HS-27A (cell line): ENCODE results near the gene SFSWAP.

Experiments
- DNase-seq: peaks from one replicate; pipeline ENCODE4 v3.0.0-alpha.2; 2012; ENCODE audit warnings: low read depth, missing footprints

SFSWAP gene

GRCh38 chr12:131816495-131816894 is 105.6 kb downstream of the SFSWAP start:
- DNase-seq = no peak

GRCh38 chr12:131817241-131817640 is 106.4 kb downstream of the SFSWAP start:
- DNase-seq = no peak

- DNase-seq = no peak
Measured at GRCh38 chr12:131818821-131819585, 108.1 kb downstream of the SFSWAP start.

- no peak for DNase-seq
Measured at GRCh38 chr12:131824450-131824849, 113.6 kb downstream of the SFSWAP start.

DNA sequence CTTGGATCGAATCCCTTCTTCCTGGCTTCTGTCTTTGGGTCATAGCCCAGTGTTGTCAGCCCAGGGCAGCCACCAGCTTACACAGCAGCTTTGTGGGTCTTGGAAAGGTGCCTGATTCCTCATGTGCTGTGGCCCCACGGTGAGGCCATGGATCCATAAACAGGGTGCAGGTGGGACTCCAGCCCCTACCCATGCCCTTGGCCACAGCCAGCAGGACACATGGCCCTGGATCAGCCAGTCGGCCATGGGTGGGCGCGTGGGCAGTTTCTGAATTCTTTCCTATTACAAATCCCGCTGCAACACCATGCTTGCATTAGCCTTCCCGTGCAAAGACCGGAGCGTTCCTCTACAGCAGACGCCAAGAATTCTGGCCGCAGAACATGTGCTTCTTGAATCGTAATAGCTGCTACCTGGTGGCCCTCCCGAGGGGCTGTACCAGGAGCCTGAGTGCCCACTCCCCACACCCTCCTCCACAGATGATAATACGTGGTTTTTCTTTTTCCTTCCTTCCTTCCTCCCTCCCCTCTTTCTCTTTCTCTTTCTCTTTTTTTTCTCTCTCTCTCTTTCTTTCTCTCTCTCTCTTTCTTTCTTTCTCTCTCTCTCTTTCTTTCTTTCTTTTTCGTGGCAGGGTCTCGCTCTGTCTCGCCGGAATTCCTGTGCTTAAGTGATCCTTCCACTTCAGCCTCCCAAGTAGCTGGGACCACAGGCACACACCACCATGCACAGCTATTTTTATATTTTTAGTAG is 114.4 kb downstream of the SFSWAP start:
- DNase-seq = no peak

DNA sequence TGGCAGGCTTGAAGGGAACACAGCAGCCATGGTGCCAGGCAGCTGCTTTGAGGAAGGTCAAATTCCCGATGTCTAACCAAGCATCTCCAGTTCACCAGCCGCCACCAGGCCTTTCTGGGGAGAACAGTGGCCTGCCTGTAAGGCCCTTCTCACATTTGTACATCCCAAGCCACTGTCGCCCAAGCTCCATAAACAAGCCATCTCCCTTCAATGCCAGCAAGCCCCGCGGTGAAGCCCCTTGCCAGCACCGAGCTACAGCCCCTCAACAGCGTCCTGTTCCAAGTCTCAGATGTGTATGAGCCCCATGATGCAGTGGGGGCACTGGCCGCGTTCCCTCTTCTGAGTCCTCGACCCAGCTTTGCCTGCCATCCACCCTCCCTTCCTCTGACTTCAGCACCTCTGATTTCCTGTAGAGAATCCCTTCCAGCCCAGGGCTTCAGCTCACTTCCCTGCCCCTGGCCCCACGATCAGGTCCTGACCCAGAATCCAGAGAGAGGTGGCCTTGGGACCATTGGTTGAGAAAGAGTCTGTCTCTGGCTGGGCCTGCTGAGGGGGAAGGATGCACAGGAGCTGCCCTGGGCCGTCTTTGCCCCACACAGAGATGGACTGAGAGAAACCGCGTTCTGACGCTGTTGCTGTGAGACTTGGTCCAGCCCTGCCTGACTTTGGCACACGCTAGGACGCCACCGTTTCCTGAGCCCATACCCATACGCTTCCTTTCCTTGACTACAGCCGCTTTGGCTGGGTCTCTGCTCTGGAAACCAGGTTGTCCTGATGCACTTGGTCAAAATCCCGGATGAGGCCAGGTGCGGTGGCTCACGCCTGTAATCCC is 115.4 kb downstream of the SFSWAP start:
- DNase-seq = no peak

- DNase-seq = no peak
Measured at GRCh38 chr12:131827961-131828534, 117.2 kb downstream of the SFSWAP start, which contains the start of gene MMP17. TSS of gene MMP17 (plus strand) at chr12:131828393. CDS start at chr12:131828495, 102 bp downstream.

DNA sequence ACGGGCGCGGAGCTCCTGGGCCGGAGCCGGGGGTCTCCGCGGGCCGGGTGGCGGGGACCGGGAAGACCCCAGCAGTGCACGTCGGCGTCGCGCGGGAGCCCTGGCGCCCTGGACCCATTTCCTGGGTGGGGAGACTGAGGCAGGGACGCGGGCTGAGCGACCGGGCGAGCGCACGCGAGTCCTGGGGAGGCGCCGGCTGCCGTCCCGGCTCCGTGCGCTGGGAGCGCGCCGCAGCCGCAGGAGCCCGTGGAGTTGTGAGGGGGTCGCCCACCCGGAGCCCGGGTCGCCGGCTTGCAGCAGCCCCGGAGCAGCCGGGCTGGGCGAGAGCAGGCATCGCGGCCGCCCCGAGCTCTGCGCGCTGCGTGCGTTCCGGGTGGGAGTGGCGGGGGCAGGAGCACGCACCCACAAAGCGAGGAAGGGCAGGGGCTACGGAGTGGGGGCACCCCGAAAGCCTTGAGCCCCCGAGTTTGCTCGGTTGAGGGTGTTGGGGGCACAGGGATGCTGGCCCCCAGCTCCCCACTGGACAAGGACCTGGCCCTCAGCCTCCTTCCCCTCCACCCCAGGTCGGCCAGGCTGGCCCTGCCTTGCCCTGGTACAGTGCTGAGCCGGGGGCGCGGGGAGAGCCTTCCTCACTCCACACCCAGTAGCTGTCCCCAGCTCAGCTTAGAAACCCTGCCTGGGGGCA is 117.9 kb downstream of the SFSWAP start:
- DNase-seq = no peak

DNA sequence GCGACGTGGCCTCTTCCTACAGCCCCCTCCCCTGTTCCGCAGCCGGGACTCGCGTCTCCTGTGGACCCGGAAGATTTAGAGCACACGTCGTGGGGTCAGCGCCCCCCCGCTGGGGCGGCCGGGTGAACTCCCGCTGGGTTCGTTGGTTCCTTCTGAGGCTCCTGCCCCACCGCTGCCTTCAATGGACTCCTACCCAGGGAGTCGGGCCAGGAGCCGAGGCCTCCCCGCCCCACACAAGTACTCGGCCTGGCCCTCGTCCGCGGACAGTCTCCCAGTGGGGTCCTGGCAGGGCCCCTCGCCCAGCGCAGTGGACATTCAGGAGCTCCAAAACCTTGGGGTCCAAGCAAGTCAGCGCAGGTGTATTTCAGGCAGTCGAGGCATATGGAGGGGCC is 118.5 kb downstream of the SFSWAP start:
- no peak for DNase-seq

DNA sequence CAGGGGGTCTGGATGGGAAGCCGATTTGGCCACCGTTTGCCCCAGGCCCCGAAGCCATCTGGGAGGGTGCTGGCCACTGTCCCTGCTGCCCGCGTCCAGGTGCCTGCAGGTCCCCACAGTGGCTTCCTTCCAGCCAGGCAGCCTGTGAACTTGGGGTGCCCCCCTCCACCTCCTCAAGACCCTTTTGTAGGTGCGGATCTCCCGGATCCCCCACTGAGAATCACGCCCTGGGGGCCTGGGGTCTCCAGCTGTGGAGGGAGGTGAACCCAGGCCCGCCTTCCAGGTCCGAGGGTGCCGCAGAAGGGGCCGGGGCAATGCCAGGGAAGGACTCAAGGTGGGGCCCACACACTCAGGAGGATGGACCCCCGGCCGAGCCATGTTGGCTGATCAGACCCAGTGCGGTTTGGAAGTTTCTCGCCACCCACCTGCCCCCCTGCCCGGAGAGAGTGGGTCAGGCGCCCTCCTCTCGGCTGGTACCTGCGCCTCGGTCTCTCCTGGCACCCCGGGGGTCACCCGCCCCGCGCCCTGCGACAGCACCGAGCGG is 119.0 kb downstream of the SFSWAP start:
- DNase-seq = no peak

DNA sequence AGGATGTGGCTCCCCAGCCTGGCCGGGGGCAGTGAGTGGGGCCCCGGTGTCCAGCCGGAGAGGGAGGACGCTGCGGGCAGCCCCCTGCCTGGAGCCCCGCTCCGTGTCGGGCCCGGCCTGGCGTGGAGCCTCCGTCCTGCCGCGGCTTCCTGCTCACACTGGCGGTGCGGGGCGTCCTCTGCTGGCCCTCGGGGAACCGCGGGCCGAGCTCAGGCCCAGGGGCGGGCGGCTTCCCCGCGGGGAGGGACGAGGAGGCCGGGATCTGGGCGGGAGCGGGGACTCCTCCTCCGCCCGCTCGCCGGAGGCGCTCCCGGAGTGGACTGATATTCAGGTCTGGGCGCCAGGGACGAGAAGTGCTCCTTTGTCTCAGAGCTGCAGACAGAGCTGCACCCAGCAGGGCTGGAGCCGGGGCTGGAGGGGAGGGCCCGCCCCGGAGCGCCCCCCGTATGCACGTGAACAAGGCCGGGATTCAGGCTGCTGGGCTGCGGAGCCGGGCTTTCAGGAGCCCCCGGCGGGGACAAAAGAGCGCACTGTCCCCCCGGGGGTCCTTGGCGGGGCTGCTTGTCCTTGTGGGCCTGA is 119.5 kb downstream of the SFSWAP start:
- DNase-seq = no peak

DNA sequence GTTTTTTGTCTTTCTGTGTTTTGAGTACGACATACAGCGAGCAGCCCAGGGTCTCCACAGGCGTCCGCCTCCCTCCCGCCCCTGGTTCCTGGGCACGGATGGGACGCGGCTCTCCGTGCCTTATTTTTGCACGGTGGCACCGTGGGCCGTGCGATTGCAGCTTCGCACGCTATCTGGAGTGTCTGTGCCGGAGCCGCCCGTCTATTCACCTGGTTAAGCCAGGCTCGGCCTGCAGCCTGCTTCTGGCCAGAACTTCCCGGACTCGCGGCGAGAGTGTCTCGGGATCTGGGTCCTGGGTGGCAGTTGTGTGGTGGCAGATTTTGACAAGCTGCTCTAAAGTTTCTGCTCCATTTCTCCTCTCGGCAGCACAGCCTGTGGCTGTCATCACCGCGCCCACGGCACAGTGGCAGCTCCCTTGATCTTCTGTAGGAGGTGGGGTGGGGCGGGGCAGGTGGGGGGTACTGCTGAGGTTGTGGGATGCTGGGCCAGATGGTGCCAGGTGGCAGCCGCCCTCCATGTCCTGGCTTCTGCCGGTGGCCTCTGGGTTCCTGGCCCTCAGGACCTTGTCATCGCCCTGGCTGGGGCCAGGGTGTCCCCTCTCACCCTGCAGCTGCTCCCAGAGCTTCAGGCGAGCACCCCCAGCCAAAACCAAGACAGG is 120.2 kb downstream of the SFSWAP start:
- DNase-seq = no peak

DNA sequence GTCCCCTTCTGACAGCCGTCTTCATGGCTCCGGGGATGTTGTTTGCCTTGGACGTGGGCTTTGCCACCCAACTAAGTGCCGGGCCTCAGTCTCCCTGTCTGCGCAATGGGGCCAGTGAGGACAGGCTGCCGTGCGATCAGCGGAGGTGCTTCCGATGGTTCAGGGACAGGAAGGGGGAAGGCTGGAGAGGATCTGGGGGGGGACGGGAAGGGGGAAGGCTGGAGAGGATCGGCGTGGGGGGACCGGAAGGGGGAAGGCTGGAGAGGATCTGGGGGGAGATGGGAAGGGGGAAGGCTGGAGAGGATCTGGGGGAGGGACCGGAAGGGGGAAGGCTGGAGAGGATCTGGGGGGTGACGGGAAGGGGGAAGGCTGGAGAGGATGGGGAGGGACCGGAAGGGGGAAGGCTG is 120.7 kb downstream of the SFSWAP start:
- DNase-seq = no peak

DNA sequence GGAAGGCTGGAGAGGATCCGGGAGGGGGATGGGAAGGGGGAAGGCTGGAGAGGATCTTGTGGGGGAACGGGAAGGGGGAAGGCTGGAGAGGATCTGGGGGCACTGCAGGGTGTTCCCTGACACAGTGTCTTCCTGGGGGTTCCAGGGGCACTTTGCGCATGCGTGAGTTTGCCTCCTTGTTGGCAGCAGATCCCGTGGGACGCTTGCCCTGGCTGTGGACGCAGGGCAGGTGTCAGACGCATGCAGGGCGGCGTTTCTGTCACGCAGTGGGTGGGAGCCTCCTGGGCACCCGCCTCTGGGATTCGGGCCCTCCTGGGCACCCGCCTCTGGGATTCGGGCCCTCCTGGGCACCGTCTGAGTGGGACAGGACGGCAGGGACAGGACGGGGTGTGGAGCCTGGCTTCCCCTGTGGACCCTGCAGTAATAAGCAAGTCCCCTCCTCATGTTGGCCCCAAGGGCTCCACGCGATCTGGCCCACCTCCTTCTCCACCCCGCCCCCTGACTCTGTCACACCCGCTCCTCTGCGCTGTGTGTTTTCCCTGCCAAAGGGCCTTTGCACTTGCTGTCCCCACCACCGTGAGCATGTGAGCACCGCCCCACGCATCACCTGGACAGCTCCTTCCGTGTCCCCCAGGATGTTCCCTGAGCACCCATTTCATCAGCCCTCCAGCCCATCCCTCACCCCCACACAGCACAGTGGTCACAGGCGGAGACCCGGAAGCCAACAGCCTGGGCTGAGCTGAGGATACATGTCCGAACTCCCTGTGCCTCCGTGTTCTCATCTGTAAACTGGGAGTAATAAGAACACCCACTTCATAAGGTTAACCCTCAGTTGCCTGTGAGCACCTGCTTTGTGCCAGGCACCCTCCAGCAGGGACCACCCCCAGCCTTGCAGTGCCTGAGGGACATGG is 121.7 kb downstream of the SFSWAP start:
- no peak for DNase-seq

DNA sequence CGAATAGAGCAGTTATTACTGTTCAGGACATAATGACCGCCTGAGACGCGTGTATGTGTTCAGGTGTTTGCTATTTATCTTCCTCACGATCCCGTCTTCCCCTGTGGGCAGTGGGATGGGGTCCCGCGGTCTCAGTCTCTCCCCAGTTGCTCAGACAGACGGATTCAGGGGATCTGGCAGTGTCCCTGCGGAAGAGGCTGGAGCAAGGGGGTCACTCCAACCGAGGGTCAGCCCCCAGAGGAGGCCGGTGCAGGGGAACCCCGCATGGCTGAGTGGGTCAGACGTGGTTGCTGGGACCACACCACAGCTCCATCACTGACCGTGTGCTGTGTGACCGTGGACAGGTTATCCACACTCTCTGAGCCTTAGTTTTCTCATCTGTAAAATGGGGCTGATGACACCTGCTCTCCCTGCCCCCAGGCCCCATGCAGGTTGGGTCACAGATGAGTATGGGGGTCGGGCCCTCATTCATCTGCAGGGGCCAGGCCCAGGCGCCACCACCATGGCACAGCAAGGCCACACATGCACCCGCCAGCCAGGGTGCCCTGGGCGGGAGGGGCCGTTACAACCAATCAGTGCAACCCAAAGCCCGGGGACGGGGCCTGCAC is 122.5 kb downstream of the SFSWAP start:
- no peak for DNase-seq

DNA sequence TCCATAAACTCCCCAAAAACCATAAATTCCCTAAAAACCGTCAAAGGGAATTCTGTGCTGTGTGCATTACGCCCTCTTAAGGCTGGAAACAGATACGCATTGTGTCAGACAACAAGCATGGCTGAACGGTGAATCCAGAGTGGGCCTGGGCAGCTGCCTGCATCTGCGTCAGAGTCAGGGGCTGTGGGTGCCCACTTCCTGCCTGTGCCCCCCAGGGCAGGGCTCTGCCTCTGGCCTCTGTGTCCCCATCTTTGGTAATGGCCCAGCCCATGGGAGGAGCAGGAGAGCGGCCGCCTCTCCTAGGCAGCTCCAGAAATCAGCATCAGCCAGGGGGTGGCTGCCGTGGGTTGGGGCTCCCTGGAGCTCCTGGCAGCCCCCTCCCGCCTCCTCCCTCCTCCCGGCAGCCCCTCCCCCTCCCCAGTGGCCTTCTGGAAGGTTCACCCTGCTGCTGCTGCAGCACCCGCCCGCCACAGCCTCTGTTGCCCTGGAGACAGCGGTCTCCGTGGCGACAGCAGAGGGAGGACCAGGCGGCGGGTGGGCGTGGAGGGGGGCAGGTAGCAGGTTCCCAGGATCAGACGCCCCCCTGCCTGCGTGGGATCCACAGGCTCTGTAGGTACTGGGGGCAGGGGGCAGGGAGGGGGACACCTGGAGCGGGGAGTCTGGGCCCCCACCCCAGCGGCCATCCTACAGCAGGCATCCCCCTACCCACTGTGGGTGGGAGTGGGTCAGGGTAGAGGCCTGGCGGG is 123.2 kb downstream of the SFSWAP start:
- DNase-seq = no peak

DNA sequence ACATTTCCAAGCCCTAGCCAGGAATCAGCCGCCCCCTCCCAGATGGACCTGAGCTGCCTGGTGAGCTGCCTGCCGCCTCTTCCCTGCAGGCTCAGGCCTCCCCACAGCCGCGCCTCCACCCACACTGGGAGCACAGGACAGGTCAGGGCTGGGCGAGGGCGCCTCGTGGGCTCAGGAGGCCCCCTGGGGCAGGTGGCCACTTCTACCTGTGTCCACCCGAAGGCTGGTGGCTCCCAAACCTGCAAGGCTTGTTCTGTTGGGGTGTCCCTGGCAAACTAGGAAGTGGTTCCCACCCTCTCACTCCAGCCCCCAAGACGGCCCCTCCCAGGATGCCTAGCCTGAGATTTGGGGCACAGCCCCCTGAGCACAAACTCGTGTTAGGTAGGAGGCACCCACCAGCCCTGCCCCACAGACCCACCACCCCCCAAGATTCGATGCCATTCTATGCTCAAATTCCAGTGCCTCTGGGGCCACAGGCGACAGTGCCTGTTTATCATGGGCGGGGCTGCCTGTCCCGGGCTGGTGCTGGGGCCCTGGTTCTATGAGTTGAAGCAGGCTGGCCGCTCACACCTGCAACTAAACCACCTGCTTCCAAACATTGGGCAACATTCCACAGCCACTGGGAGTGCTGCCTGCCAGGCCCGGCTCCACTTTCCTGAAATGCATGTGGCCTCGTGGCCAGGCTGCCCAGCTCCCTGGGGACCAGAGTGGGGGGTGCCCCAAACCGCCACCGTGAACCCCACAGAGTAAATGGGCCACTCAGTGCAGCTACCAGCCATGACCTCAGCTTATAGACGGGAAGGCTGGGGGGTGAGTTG is 124.1 kb downstream of the SFSWAP start:
- DNase-seq = no peak
